Stimulated activated CD4-positive, alpha-beta T cell treated with anti-CD3 and anti-CD28 coated beads, Interleukin-12 subunit alpha, Interleukin-12 subunit beta, amount 100 ng/mL, for 4 hours (primary cell): ENCODE results near the gene HBD.

Source experiments
- DNase-seq: peaks from one replicate; pipeline ENCODE4 v3.0.0-alpha.2; 2020

HBD gene

GRCh38 chr11:5232176-5232575, 2.1 kb downstream of the HBD start:
- DNase-seq: no peak

- DNase-seq: no peak
Observed at GRCh38 chr11:5231111-5231510, 3.2 kb downstream of the HBD start.

GRCh38 chr11:5230266-5230665, 4.0 kb downstream of the HBD start:
- DNase-seq: no peak

- no peak for DNase-seq
Observed at GRCh38 chr11:5229796-5230195, 4.5 kb downstream of the HBD start.

GRCh38 chr11:5229356-5229755, 4.9 kb downstream of the HBD start:
- no peak for DNase-seq

- DNase-seq: no peak
Observed at GRCh38 chr11:5228124-5228523, 6.2 kb downstream of the HBD start.

GRCh38 chr11:5227681-5228080, 6.6 kb downstream of the HBD start:
- no peak for DNase-seq

- DNase-seq: no peak
Observed at GRCh38 chr11:5226732-5227310, 7.5 kb downstream of the HBD start, which contains the start of gene HBB. HBB (minus strand) TSS chr11:5227071; CDS start chr11:5227021, 50 bp downstream.

GRCh38 chr11:5225480-5225871, 8.8 kb downstream of the HBD start:
- no peak for DNase-seq

- DNase-seq: no peak
Observed at GRCh38 chr11:5224538-5225479, 9.5 kb downstream of the HBD start.

GRCh38 chr11:5223686-5224085, 10.6 kb downstream of the HBD start:
- no peak for DNase-seq

GRCh38 chr11:5223146-5223545, 11.1 kb downstream of the HBD start:
- DNase-seq: no peak

- no peak for DNase-seq
Observed at GRCh38 chr11:5210376-5210885, 23.9 kb downstream of the HBD start.

- no peak for DNase-seq
Observed at GRCh38 chr11:5204787-5205186, 29.5 kb downstream of the HBD start.

GRCh38 chr11:5203366-5203765, 30.9 kb downstream of the HBD start:
- no peak for DNase-seq

GRCh38 chr11:5200582-5200981, 33.7 kb downstream of the HBD start, which contains the start of gene OR51V1:
OR51V1 (minus strand) TSS chr11:5200682; CDS start chr11:5200682, 0 bp downstream.
- DNase-seq: no peak

GRCh38 chr11:5198285-5198684, 36.0 kb downstream of the HBD start:
- no peak for DNase-seq

GRCh38 chr11:5197536-5197935, 36.7 kb downstream of the HBD start:
- no peak for DNase-seq

GRCh38 chr11:5196731-5197130, 37.6 kb downstream of the HBD start:
- DNase-seq: no peak

GRCh38 chr11:5196067-5196466, 38.2 kb downstream of the HBD start:
- DNase-seq: no peak

GRCh38 chr11:5192738-5193137, 41.5 kb downstream of the HBD start:
- no peak for DNase-seq

GRCh38 chr11:5188201-5188600, 46.1 kb downstream of the HBD start:
- DNase-seq: no peak
